Measurements from ENCODE around the gene CCDC188. TPM values are rescaled to one million over a fixed set of nuclear protein-coding genes. Genes with fewer than 3 reads are reported as not detected.

The CCDC188 gene
- total and polyA plus RNA-seq, 9 of the 15 experiments (the other 6 are each of a cell fraction or from before 2014, with no cell fraction given), result not detected

DNA sequence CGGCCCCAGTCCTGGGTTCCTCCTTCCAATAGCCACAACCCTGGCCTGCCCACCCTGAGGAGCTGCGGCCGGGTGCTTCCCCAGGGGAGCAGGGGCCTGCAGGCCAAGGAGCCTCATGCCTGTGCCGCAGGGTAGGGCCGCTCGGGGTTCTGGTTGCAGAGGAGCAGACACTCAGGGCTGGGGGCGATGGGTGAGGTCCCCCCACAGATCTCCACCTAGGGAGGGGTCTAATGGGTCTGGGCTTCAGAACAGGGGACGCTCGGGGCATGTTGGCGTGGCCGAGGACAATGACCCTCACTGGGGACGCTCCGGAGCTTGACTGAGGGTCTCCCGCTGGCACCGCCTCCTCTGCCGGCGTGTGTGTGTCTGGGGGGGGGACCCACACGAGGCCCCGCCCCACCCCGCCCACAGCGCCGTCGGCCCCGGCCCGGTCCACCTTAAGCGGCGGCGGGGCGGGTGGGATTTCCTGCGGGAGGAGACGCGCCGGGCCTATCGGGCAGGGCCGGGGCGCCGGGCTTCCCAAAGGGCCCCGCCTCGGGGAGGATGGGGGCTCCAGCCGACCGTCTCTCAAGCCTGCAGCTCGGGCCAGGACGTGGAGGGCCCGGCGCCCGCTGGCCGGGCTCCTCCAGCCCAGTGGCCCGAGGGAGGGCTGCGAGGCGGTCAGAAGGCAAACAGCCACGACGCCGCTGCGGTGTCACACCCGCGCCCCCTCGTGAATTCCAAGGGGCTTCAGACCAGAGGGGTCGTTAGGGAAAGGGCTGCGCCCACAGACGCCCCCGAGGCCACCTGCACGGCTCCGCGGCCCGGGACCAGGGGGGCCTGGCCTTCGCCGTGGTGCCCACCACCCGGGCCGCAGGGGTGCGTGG, 19.9 kb downstream of the CCDC188 start (continued):
- TF ChIP-seq TOE1 (IDR thresholded peaks at IDR 0.05; ENCODE audit: borderline replicate concordance) (peak; percentile 93), TOE1 (CRISPR knock-in tag; IDR thresholded peaks at IDR 0.05; ENCODE audit: borderline replicate concordance, low read depth) (no peak), CREM (IDR thresholded peaks at IDR 0.05; ENCODE audit: low read depth) (peak; percentile 53; the same call in 1 of the 2 replicates), ZNF282 (CRISPR knock-in tag; IDR thresholded peaks at IDR 0.05) (no peak), ATF1 (CRISPR knock-in tag; IDR thresholded peaks at IDR 0.05) (0 out of 2 replicates have a peak, but pooled peaks have one; percentile 0), ATF1 (tag; IDR thresholded peaks at IDR 0.05) (peak; percentile 83), SREBF2 (CRISPR knock-in tag; IDR thresholded peaks at IDR 0.05) (no peak), SRSF9 (IDR thresholded peaks at IDR 0.05; ENCODE audit: borderline replicate concordance, low read depth, low read length) (no peak), MYC (IDR thresholded peaks at IDR 0.05; ENCODE audit: low read depth, low read length) (no peak; the same call in 1 of the 2 replicates), MYC (CRISPR knock-in tag; IDR thresholded peaks at IDR 0.05; ENCODE audit: borderline replicate concordance, low read depth) (peak; percentile 82; the same call in 1 of the 2 replicates), ZKSCAN1 (IDR thresholded peaks at IDR 0.05; ENCODE audit: low read depth, low read length) (0 out of 2 replicates have a peak, but pooled peaks have one; percentile 11), ZNF644 (tag; IDR thresholded peaks at IDR 0.05; ENCODE audit: low read depth) (no peak), NFE2 (IDR thresholded peaks at IDR 0.05; ENCODE audit: low read depth) (no peak)
- TF ChIP-seq, protein P1, sequence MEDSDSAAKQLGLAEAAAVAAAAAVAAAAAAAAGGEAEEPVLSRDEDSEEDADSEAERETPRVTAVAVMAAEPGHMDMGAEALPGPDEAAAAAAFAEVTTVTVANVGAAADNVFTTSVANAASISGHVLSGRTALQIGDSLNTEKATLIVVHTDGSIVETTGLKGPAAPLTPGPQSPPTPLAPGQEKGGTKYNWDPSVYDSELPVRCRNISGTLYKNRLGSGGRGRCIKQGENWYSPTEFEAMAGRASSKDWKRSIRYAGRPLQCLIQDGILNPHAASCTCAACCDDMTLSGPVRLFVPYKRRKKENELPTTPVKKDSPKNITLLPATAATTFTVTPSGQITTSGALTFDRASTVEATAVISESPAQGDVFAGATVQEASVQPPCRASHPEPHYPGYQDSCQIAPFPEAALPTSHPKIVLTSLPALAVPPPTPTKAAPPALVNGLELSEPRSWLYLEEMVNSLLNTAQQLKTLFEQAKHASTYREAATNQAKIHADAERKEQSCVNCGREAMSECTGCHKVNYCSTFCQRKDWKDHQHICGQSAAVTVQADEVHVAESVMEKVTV (CRISPR knock-in tag; IDR thresholded peaks at IDR 0.05), result no peak
- TF ChIP-seq, protein P2, sequence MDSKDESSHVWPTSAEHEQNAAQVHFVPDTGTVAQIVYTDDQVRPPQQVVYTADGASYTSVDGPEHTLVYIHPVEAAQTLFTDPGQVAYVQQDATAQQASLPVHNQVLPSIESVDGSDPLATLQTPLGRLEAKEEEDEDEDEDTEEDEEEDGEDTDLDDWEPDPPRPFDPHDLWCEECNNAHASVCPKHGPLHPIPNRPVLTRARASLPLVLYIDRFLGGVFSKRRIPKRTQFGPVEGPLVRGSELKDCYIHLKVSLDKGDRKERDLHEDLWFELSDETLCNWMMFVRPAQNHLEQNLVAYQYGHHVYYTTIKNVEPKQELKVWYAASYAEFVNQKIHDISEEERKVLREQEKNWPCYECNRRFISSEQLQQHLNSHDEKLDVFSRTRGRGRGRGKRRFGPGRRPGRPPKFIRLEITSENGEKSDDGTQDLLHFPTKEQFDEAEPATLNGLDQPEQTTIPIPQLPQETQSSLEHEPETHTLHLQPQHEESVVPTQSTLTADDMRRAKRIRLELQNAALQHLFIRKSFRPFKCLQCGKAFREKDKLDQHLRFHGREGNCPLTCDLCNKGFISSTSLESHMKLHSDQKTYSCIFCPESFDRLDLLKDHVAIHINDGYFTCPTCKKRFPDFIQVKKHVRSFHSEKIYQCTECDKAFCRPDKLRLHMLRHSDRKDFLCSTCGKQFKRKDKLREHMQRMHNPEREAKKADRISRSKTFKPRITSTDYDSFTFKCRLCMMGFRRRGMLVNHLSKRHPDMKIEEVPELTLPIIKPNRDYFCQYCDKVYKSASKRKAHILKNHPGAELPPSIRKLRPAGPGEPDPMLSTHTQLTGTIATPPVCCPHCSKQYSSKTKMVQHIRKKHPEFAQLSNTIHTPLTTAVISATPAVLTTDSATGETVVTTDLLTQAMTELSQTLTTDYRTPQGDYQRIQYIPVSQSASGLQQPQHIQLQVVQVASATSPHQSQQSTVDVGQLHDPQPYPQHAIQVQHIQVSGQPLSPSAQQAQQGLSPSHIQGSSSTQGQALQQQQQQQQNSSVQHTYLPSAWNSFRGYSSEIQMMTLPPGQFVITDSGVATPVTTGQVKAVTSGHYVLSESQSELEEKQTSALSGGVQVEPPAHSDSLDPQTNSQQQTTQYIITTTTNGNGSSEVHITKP (IDR thresholded peaks at IDR 0.05; ENCODE audit: partially characterized antibody), result peak; percentile 73
- TF ChIP-seq, protein P3, sequence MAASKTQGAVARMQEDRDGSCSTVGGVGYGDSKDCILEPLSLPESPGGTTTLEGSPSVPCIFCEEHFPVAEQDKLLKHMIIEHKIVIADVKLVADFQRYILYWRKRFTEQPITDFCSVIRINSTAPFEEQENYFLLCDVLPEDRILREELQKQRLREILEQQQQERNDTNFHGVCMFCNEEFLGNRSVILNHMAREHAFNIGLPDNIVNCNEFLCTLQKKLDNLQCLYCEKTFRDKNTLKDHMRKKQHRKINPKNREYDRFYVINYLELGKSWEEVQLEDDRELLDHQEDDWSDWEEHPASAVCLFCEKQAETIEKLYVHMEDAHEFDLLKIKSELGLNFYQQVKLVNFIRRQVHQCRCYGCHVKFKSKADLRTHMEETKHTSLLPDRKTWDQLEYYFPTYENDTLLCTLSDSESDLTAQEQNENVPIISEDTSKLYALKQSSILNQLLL (CRISPR knock-in tag; IDR thresholded peaks at IDR 0.05; ENCODE audit: borderline replicate concordance), result peak; percentile 81; the same call in 1 of the 2 replicates
- TF ChIP-seq, protein P4, sequence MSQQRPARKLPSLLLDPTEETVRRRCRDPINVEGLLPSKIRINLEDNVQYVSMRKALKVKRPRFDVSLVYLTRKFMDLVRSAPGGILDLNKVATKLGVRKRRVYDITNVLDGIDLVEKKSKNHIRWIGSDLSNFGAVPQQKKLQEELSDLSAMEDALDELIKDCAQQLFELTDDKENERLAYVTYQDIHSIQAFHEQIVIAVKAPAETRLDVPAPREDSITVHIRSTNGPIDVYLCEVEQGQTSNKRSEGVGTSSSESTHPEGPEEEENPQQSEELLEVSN (IDR thresholded peaks at IDR 0.05; ENCODE audit: borderline replicate concordance in 1 of 2, extremely low read depth in 1 of 2, insufficient read depth in 1 of 2, insufficient read length in 1 of 2, low read depth in 1 of 2, low read length in 1 of 2, poor library complexity in 1 of 2, severe bottlenecking in 1 of 2), result peak; percentile 35 to 53
